Stimulated activated CD4-positive, alpha-beta T cell treated with anti-CD3 and anti-CD28 coated beads, TNF-alpha, amount 100 ng/mL, for 4 hours (primary cell): ENCODE results near the gene EEF2K.

ENCODE experiments used
- DNase-seq, 3 experiments: peaks; one replicate each; pipeline ENCODE4 v3.0.0-alpha.2; 2020; ENCODE audit warnings: low read depth in 3 of 3

EEF2K gene

GRCh38 chr16:22317001-22317530 lies 111.0 kb downstream of the EEF2K start:
- no peak for DNase-seq

- DNase-seq: no peak
These were observed 111.5 kb downstream of the EEF2K start for GRCh38 chr16:22317625-22318024.

GRCh38 chr16:22318690-22319358 lies 112.7 kb downstream of the EEF2K start:
- peak in 2 of 3 experiments; percentile 25 to 35 for DNase-seq

DNA sequence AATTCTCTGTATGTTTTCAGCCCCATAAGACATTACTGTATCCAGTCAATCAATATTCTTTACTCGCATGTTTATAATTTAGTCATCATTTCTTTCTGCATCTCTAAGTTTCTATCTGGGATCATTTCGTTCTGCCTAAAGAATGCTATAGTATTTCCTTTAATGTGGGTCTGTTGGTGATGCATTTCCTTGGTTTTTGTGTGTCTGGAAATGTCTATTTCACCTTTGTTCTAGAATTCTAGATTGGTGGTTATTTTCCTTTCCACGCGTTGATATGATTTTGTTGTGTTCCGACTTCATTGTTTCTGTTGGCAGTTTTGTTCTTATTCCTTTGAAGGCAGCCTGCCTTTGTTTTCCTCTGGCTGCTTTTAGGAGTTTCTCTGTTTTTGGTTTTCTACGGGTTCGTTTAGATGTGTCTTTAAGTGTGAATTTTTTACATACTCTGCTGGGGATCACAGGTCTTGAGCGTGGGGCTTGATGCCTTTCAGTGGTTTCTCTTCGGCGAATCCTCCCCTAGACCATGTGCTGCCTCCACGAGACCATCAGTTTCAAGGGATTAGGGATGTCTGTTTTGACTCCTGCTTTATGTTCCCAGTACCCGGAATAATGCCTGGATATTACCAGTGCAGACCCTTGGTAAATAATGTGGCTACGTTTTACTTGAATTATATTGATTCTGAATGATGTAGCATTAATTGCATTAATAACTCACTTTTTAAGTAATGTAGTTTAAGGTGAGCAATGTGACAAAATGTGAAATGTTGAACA lies 114.7 kb downstream of the EEF2K start:
- DNase-seq: no peak

- peak; percentile 35 to 54 (median 39) for DNase-seq
These were observed 115.4 kb downstream of the EEF2K start for GRCh38 chr16:22321340-22322001.

- no peak for DNase-seq
These were observed 116.0 kb downstream of the EEF2K start for GRCh38 chr16:22322021-22322471.

GRCh38 chr16:22322741-22323140 lies 116.7 kb downstream of the EEF2K start:
- no peak for DNase-seq

GRCh38 chr16:22323173-22323958 lies 117.3 kb downstream of the EEF2K start:
- no peak for DNase-seq

GRCh38 chr16:22323959-22324786 lies 118.1 kb downstream of the EEF2K start:
- DNase-seq: no peak

DNA sequence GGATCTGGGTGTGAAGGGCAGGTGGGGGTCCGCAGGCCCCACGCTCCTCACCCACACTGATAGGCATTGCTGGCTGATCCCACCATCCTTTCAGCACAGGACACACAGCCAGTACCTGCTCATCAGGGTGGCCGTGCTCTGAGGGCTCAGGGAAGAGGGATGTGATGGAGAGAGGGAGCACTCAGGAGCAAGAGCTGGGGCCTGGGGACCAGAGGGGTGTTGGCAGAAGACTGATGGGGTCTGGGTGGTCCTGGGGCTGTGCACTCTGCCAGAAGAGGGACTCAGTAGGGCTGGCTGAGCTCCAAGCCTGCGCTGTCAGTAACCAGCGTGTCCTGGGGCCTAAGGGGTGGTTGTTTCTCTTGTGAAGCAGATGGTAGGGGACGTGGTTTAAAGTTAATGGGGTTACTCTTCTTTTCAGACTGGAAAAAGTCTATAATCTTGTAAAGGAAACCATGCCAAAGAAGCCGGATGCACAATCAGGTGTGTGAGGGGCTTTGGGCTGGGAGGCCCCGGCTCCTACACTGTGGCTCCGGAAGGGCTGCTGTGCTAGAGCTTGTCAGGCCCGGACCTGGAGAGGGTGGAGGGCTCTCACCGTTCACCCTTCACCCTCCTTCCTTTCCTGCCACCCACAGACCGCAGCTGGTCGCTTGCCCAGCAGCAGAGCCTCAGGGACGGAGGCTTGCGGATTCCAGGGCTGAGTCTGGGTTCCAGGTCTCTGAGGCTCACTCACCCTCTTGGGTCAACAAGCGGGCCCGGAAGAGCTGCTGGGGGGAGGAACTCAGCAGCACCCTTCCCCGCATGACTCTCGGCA lies 118.9 kb downstream of the EEF2K start:
- no peak for DNase-seq

- DNase-seq: no peak
These were observed 119.7 kb downstream of the EEF2K start for GRCh38 chr16:22325598-22326368.

GRCh38 chr16:22326369-22326652 lies 120.2 kb downstream of the EEF2K start:
- DNase-seq: no peak

- no peak for DNase-seq
These were observed 120.8 kb downstream of the EEF2K start for GRCh38 chr16:22326771-22327445.

DNA sequence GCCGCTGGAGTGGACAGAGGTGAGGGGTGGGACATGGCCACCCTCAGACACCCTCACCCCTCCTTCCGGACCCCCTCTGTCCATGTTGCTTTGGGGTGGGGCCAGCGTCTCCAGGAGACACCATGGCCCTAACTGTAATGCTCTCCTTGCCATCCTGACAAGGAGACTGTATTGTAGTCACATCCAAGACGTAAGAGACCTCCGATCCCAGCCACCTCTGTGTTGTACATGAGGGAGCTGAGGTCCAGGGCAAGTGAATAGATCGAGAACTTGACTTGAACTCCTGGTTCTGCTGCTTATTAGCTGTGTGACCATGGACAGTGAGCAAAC lies 121.3 kb downstream of the EEF2K start:
- no peak for DNase-seq

DNA sequence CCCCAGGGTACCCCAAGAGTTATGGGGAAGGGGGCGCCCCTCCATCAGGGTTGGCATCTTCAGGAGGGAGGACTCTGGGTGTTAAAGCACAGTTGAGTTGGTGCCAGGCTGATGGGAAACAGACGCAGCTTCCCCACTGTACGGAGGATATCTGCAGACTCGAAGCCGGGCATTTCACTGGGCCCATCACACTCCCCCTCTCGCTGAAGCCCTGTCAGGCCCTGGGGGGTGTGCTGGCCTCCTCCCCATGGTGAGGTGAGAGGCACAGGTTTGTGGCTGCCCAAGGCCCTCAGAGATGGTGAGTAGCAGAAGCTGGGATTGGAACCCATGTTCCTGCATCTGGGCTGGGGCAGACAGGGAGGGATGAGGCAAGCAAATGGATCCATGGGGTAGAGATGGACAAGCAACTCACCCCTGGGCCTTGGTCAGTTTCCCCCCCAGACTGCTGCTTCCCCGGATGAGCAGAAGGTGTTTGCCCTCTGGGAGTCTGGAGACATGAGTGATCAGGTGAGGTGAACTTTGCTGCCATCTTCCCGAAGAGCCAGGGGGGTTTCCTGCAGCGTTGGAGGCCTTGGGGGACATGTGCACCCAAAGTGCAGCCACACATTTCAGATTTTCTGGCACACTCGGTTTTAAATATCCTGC lies 122.1 kb downstream of the EEF2K start:
- DNase-seq: no peak

DNA sequence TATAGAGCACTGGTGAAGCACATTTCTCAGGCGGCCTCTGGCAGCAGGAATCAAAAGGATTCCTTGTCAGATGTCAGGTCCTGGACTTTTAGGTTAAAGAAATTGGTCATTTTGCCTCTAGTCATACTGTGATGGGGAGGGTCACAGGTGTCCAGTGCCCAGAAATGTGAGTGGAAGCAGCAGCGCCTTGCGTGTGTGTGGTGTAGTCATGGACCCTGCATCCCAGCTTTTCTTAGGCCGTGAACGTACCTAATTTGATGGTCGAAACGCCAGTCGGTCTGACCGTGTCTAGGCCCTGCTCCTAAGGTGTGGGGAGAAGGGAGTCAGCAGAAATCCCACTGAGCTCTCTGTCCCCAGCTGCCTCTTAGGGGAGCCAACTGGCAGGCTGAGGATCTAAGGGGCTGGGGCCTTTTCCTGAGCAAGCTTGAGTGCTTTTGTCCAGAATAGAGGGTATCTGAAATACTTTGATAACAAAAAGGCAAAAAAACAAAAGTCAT lies 123.2 kb downstream of the EEF2K start:
- DNase-seq: no peak

DNA sequence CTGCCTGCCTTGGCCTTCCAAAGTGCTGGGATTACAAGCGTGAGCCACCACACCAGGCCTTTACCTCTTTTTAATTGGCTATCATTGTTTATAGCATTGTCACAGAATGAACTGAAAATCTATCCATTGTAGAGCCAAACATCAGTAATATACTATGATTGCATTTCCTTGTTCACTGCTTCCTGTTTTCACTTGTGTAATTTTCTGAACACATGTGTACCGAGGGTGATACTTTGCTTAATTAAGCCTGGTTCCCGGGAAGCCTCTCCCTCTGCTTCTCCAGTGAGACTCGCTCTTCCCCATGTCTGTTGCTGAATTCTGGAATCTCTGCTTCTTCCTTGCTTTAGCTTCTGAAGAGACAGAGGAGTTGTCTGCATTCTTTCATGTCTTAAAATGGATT lies 124.2 kb downstream of the EEF2K start:
- DNase-seq: no peak

GRCh38 chr16:22333457-22333994 lies 127.4 kb downstream of the EEF2K start:
- DNase-seq: no peak
